GM19438 (cell line): ENCODE results near the gene TPRG1L.
"Not testable (repeated sequence)": the region's sequence is repeated elsewhere in the genome, so short reads cannot be mapped to it uniquely, and the experiment has no call there.

ENCODE experiments used
- ATAC-seq: cut with Tn5 transposase; IDR thresholded peaks from one replicate; pipeline ENCODE4 v1.9.1; 2021; ENCODE audit warnings: low read depth; ENCODE audit not compliant: unreplicated experiment

The TPRG1L gene

GRCh38 chr1:3607703-3608065 is 17.1 kb upstream of the TPRG1L start:
- no peak for ATAC-seq

GRCh38 chr1:3608154-3608553 is 16.7 kb upstream of the TPRG1L start:
- ATAC-seq: no peak

- no peak for ATAC-seq
Measured at GRCh38 chr1:3609016-3609768, 15.6 kb upstream of the TPRG1L start.

GRCh38 chr1:3609769-3610526 is 14.9 kb upstream of the TPRG1L start:
- no peak for ATAC-seq

GRCh38 chr1:3610527-3611169 is 14.2 kb upstream of the TPRG1L start:
- ATAC-seq: no peak

- ATAC-seq: no peak
Measured at GRCh38 chr1:3611170-3612019, 13.4 kb upstream of the TPRG1L start, which contains the start of gene MEGF6. MEGF6 (minus strand) TSS chr1:3611508; CDS start chr1:3611268, 240 bp downstream.

GRCh38 chr1:3612123-3612522 is 12.7 kb upstream of the TPRG1L start:
- no peak for ATAC-seq

- ATAC-seq: no peak
Measured at GRCh38 chr1:3614755-3615742, 9.8 kb upstream of the TPRG1L start.

GRCh38 chr1:3616861-3617260 is 8.0 kb upstream of the TPRG1L start:
- no peak for ATAC-seq

GRCh38 chr1:3617806-3618345 is 6.9 kb upstream of the TPRG1L start:
- no peak for ATAC-seq

GRCh38 chr1:3618531-3618880 is 6.3 kb upstream of the TPRG1L start:
- no peak for ATAC-seq

GRCh38 chr1:3618881-3619671 is 5.7 kb upstream of the TPRG1L start:
- ATAC-seq: no peak

GRCh38 chr1:3620708-3621107 is 4.1 kb upstream of the TPRG1L start:
- ATAC-seq: no peak

- not testable (repeated sequence) for ATAC-seq
Measured at GRCh38 chr1:3621151-3621671, 3.6 kb upstream of the TPRG1L start.

GRCh38 chr1:3622102-3622501 is 2.7 kb upstream of the TPRG1L start:
- ATAC-seq: not testable (repeated sequence)

GRCh38 chr1:3623441-3624199 is 1.2 kb upstream of the TPRG1L start:
- no peak for ATAC-seq

- ATAC-seq: no peak
Measured at GRCh38 chr1:3625151-3625907, 514 bp downstream of the TPRG1L start.
